Activated T-cell treated with anti-CD3 and anti-CD28 coated beads for 48 hours (primary cell): ENCODE results near the gene ZNF512.
A peak's percentile ranks its signal among the peaks of the same experiment; 100 is the strongest.

Source experiments
- DNase-seq: peaks from one replicate; pipeline ENCODE4 v3.0.0-alpha.2; 2020; ENCODE audit warnings: low read depth

Gene ZNF512

DNA sequence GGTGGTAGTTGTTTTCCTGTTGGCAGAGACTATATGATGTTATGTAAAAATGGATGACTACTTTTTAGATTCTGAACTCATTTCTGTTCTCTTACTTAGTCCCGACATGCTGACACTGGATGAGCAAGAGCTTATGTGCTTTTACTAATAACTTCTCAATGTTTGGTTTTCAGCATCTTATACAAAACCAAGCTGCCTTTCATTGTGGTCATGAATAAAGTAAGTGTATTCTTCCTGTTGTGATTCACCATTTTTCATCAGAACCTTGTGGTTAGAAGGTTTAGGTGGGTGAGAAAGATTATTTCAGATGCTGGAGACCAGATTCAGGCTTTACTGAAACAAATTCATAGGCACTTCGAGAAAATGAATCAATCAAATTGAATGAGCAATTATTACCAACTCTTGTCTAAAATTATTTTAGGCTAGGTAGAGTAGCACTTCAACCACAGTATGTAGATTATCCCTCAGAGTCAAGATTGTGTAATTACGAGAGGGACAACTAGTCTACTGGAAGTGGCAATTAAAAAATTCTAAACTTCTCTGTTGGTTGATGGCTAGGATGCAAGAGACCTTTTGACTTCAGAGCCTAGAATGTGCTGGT, 55.3 kb downstream of the ZNF512 start:
- DNase-seq: no peak

DNA sequence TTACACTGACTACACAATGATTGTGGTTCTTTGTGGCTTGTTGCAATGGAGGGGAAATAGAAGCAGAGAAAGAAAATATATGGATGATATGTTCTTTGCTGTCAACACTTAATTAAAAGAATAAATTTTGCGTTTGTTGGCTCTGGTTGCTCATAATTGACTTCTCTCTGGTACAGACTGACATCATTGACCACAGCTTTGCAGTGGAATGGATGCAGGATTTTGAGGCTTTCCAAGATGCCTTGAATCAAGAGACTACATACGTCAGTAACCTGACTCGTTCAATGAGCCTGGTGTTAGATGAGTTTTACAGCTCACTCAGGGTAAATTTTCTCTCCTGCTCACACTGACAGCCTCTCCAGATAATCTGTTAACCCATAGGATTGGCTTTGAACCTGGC, 55.9 kb downstream of the ZNF512 start:
- DNase-seq: peak; percentile 16

DNA sequence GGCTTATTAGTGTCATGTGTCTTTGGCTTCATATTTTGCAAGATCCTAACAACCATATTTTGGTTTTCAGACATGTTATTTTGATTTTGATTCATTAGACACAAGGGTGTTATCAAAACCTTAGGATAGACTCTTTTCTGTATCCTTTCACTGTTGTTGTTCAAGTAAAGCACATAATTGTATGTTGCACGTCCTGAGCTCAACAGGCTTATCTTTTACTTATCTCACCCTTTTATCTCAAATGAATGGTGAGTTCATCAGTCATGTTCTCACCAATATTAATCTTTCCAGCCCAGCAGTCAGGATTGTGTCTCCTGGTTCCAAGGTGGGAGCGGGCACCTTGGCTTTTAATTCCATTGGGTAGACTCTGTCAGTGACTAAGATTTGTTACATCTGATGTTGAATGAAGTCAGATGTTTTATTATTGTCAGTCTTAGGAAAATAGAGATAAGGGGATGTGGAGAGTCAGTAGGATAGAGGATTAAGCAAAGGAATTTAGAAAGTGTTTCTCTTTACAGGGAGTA, 57.9 kb downstream of the ZNF512 start:
- no peak for DNase-seq

DNA sequence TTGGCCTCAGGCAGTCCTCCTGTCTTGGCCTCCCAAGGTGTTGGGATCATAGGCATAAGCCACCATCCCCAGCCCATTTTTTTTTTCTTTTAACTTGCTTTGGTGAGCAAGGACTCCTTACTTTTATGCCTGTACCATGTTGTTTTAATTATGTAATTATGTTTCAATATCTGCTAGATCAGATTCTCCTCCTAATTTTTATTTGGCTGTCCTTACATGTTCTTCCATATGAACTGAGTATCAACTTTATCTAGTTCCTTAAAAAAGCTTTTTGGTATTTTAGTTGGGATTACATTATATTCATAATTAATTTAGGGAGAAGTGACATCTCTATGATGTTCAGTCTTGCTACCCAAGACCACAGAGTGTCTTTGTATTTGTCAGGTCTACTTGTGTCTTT, 62.4 kb downstream of the ZNF512 start:
- no peak for DNase-seq

DNA sequence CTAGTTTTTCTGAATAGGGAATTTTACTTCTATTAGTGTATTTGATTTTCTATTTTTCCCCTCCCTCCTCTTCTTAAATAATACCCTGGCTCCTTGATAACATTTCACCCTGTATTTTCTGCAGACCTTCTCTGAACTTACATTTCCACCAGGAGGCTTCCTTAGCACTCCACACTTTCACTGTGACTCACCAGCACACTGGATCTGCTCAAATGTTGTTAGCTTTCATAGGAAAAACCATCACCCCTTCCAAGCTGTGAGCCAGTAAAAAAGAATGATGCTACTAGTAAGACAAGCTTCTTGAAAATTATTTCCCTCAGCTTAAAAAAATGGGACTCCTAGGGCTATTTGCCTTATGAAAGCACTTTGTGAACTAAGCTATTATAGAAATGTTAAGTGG, 64.4 kb downstream of the ZNF512 start:
- no peak for DNase-seq

DNA sequence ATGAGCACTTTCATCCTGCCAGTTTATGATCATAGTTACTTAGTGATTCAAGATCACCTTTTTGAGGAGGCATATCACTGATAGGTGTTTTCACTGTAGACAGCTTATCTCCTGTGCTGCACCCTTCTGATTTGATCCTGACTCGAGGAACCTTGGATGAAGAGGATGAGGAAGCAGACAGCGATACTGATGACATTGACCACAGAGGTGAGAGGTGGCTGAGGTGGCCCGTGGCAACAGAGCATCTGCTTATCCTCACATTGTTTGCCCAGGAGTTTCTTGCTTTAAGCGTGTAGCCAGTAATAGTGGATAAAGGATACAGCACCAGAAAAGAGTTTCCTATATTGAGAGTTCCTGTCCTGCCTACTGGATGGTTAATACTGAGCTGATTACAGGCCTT, 64.9 kb downstream of the ZNF512 start:
- DNase-seq: no peak

DNA sequence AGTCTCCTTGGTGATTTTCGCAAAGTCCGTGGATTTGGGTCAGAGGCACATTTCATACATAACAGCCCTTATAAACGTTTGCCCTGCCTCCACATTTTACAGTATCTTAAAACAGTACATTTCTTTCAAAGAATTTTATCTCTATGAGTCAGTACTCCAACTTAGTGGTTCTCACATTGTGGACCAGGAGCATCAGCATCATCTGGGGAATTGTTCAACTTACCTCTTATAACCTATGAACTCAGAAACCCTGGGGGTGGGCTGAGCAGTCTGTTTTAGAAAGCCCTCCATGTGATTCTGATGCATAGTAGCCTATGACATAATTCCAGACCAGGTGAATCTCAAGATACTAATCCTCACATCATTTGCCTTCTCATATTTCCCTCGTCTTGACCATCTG, 68.2 kb downstream of the ZNF512 start:
- DNase-seq: no peak

DNA sequence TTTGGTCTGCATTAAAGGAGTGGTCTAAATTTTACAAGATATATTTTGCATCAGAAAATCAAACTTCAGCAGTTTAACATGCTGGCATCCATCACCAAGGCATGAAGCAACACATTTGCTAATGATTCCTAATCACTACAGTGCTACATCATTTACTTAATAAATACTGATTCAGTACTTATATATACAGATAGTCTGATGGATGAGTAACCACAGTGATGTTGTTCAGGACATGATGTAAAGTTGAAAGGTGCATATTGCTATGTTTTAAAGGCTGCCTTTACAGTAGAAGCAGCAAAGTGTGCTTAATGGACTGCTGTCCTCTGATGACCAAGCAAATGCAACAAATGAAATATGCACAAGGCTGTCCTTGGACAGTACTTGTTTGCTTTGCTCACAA, 69.5 kb downstream of the ZNF512 start:
- DNase-seq: no peak

DNA sequence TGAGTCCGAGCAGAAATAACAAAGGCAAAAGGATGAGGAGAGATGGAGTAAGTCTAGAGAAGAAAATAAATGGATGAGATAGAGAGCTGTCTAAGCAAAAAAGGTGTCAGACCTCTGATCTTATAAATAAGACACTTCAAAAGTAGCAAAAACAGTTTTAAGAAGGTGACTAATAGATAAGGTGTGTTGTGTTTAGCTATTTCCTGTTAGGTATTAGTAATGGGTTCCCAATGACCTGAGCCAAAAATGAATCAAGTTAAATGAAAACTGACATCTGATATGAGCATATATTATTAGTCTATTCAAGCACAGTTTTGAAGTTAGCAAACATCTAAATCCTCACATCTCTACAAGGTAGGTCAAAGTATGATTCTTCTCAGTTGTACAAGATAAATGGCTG, 69.9 kb downstream of the ZNF512 start:
- no peak for DNase-seq

DNA sequence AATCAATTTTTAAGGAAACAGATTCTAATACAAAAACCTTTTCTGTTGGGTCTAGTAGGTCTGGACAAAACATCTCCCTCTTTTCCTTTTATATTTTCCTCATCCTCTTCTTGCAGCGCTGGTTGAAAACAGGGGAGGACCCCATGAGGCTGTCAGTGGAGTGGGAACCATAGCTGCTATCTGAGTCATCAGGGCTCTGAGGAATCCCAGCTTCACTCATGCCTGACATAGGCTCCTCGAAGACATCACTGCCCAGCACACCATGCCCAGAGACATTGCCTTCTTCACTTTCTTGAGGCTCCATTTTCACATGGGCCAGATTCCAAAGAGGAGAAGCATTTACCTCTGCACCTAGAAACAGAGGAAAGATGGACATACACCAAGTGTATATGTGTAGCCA, 70.6 kb downstream of the ZNF512 start:
- no peak for DNase-seq

DNA sequence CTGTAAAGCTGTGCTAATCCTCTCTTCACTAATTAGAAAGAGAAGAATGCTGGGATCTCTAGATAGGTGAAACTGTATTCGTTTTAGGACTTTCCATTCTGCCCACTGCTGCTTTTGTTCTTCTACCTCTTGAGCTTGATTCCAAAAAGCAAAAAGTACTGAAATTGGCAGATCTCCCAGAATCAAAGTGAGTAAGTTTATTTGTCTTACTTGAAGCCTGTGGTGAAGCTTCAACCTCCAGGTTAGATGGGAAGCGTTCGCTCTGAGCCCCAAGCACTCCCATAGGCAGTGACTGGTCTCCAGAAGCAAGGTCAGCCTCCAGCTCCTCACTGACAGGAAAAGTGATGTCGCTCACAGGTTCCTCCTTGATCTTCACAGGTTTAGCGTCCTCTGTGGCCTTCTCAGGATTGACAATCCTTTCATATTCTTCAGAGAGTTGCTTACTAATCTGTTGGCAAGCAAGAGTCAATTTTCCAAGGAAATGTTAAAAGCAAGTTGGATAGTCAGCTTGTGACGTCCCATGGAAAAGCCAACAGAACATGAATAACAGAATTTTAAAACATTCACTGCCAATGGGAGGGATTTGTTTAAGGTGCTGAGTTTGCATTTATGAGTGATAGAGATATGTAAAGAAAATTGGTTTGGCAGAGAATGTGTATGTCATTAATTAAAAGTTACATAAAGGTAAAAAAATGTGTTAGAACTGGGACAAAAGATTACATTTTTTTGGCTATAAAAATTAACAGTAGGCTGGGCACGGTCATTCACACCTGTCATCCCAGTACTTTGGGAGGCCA, 72.5 kb downstream of the ZNF512 start:
- DNase-seq: no peak

DNA sequence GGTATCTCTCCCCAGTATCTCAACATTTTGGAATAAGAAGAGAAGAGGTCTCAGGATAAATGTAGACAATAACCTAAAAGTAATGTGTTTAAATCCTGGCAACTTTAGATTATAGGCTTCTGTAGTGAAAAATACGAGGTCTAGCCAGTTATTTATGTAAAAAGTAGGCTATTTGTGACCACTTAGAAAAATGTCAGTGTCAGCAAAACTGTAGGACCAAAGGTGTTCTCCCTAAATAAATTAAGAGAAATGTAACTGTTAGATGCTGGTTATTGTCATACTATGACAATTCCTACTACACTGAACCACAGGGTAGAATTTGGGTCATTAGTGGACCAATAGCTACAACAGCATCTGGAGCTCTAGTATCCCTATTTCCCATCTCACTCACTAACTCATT, 78.5 kb downstream of the ZNF512 start:
- DNase-seq: no peak

DNA sequence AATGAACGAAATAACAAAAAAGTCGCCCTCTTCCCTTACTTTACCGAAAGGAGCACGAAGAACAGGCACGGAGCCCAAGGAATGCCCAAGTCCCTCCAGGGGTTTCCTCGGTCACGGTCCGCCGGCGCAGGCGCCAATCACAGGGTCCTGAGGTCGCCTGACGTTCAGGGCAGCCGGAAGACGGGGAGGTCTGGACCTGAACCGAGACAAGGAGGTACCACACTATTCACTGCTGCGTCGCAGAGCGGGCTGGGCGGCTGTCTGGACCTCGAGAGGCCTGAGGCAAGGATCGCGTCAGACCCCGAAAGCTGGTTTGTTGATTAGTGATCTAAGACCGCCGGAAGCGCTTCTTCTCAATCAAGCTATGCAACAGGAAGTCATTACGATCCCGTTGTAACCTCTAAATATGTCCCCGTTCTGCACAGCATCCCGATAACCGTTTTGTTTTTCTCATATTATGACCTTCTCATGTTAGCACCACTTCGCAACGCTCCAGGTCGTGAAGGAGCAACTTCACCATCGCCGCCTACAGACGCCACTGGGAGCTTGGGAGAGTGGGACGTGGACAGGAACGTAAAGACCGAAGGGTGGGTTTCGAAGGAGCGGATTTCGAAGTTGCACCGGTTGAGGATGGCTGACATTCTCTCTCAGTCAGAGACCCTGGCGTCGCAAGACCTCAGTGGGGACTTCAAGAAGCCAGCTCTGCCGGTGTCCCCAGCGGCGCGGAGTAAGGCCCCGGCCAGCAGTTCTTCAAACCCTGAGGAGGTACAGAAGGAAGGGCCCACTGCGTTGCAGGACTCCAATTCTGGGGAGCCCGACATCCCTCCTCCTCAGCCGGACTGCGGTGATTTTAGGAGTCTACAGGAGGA, 80.7 kb downstream of the ZNF512 start, which contains the start of the genes SLC4A1AP and SUPT7L:
SLC4A1AP (plus strand) TSS at position 605 of the 869 bp plus-strand sequence; CDS start at position 631, 26 bp downstream.
SUPT7L (minus strand) TSS at position 330 of the 869 bp plus-strand sequence. CDS start 1,422 bp downstream, outside the sequence.
- DNase-seq: peak; percentile 56

DNA sequence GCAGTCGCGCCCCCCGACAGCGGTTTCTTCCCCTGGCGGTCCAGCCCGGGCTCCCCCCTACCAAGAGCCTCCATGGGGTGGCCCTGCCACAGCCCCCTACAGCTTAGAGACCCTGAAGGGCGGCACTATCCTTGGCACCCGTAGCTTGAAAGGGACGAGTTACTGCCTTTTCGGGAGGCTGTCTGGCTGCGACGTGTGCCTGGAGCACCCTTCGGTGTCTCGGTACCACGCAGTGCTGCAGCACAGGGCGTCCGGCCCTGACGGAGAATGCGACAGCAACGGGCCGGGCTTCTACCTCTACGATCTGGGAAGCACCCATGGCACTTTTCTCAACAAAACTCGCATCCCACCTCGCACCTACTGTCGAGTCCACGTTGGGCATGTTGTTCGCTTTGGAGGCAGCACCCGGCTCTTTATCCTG, 81.3 kb downstream of the ZNF512 start:
- DNase-seq: no peak

DNA sequence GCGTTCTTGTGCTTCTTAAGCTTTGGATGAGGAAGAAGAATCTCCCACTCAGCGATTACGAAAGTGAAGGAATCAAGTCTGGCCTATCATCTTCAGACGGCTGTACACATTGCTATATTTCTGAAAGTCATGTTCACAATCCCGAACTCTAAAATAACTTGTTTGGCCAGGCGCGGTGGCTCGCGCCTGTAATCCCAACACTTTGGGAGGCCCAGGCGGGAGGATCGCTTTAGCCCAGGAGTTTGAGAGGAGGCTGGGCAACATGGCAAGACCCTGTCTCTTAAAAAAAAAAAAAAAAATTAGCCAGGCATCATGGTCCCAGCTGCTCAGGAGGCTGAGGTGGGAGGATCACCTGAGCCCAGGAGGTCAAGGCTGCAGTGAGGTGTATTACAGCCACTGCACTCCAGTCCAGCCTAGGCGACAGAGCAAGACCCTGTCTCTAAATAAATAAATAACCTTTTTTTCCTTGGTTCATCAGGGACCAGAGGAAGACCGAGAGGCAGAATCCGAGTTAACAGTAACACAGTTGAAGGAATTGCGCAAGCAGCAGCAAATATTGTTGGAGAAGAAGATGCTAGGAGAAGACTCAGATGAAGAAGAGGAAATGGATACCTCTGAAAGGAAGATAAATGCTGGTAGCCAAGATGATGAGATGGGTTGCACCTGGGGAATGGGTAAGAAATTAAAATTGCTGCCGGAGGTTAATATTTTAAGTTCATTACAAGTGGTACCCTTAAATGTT, 82.0 kb downstream of the ZNF512 start:
- DNase-seq: no peak

DNA sequence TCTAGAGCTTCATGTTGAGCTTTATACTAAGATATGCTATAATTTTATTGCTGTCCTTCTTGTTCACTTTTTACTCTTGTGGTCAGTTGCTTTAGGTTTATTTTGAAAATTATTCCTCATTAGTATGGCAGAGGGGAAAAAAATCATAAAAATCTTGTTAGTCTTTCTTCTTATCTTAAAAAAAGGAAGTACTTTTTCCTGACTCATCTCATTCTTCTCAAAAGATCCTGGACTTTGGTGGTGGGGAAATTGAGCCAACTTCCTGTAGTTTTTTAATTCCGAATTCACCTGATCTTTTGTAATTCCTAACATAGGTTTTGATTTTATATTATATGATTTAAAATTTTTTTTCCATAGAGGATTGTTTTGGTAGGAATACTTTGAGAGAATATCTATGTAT, 84.6 kb downstream of the ZNF512 start:
- no peak for DNase-seq

DNA sequence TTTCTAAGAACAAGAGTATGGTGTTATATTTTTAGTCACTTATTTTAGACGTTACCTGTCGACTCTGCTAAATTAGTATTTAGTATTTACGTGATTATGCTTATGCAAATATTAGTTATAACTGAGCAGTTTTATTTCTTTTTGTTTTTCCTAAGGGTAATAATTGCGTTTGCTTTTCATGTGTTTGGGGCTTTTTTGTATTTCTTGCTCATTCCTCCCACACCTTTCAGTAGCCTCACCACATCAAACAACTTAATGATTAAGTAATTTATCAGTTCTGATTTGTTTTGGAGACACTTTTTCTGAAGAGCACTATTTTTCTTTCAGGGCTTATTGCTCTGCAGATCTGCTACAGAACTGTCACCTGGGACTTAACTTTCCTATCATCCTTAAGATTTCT, 88.4 kb downstream of the ZNF512 start:
- DNase-seq: no peak
